GM19193 (cell line): Measurements from ENCODE around the gene WDFY4.

Experiments used
- POLR2A ChIP-seq: IDR thresholded peaks from 4 replicates; pipeline ENCODE4 v1.6.1; 2011; ENCODE audit not compliant: insufficient read depth, insufficient read length; ENCODE audit errors: extremely low read depth

The WDFY4 gene

GRCh38 chr10:48945441-48946130, 260.9 kb downstream of the WDFY4 start:
- no peak for TF ChIP-seq POLR2A

GRCh38 chr10:48946332-48946731, 261.7 kb downstream of the WDFY4 start:
- TF ChIP-seq POLR2A: no peak

GRCh38 chr10:48946891-48947500, 262.3 kb downstream of the WDFY4 start:
- no peak for TF ChIP-seq POLR2A

- TF ChIP-seq POLR2A: no peak
Observed at GRCh38 chr10:48947690-48948469, 263.2 kb downstream of the WDFY4 start.

GRCh38 chr10:48948470-48949037, 263.9 kb downstream of the WDFY4 start:
- TF ChIP-seq POLR2A: no peak

GRCh38 chr10:48951707-48952106, 267.0 kb downstream of the WDFY4 start:
- no peak for TF ChIP-seq POLR2A

- TF ChIP-seq POLR2A: no peak
Observed at GRCh38 chr10:48957361-48958151, 272.9 kb downstream of the WDFY4 start.

- no peak for TF ChIP-seq POLR2A
Observed at GRCh38 chr10:48958598-48959190, 274.0 kb downstream of the WDFY4 start.

- no peak for TF ChIP-seq POLR2A
Observed at GRCh38 chr10:48964038-48964437, 279.4 kb downstream of the WDFY4 start.

GRCh38 chr10:48965460-48965859, 280.8 kb downstream of the WDFY4 start:
- no peak for TF ChIP-seq POLR2A

GRCh38 chr10:48968036-48968435, 283.4 kb downstream of the WDFY4 start:
- TF ChIP-seq POLR2A: no peak

- TF ChIP-seq POLR2A: no peak
Observed at GRCh38 chr10:48970046-48970445, 285.4 kb downstream of the WDFY4 start.

- TF ChIP-seq POLR2A: no peak
Observed at GRCh38 chr10:48970654-48971053, 286.0 kb downstream of the WDFY4 start.

GRCh38 chr10:48973065-48973464, 288.4 kb downstream of the WDFY4 start:
- TF ChIP-seq POLR2A: no peak
